NCI-H2107 (cell line): ENCODE data around the gene STAG3.

ENCODE experiments used
- DNase-seq: peaks from one replicate; lab custom pipeline; 2025; lab: John Stamatoyannopoulos, UW

Gene STAG3

GRCh38 chr7:100154651-100155491 lies 22.8 kb upstream of the STAG3 start:
- no peak for DNase-seq

GRCh38 chr7:100155553-100156317 lies 22.0 kb upstream of the STAG3 start:
- DNase-seq: no peak

- no peak for DNase-seq
These were observed 21.2 kb upstream of the STAG3 start for GRCh38 chr7:100156331-100157068.

GRCh38 chr7:100157069-100157333 lies 20.7 kb upstream of the STAG3 start:
- DNase-seq: no peak

GRCh38 chr7:100157334-100158228 lies 20.1 kb upstream of the STAG3 start:
- DNase-seq: no peak

- DNase-seq: peak; percentile 46
These were observed 19.3 kb upstream of the STAG3 start, which contains the start of gene TRAPPC14 for GRCh38 chr7:100158229-100159098. TRAPPC14 (minus strand) TSS chr7:100158723; CDS start chr7:100158499, 224 bp downstream.

GRCh38 chr7:100159099-100159623 lies 18.6 kb upstream of the STAG3 start:
- DNase-seq: no peak

GRCh38 chr7:100160067-100160466 lies 17.7 kb upstream of the STAG3 start:
- no peak for DNase-seq

- no peak for DNase-seq
These were observed 14.6 kb upstream of the STAG3 start for GRCh38 chr7:100163006-100163531.

GRCh38 chr7:100163871-100164270 lies 13.8 kb upstream of the STAG3 start:
- no peak for DNase-seq

- DNase-seq: no peak
These were observed 11.3 kb upstream of the STAG3 start for GRCh38 chr7:100166317-100166940.

- DNase-seq: no peak
These were observed 10.5 kb upstream of the STAG3 start for GRCh38 chr7:100166970-100167911.

- DNase-seq: no peak
These were observed 9.8 kb upstream of the STAG3 start for GRCh38 chr7:100167912-100168323.

- DNase-seq: no peak
These were observed 8.4 kb upstream of the STAG3 start for GRCh38 chr7:100169147-100169850.

GRCh38 chr7:100170101-100170897 lies 7.4 kb upstream of the STAG3 start:
- DNase-seq: no peak

GRCh38 chr7:100171087-100171681 lies 6.5 kb upstream of the STAG3 start:
- DNase-seq: no peak

GRCh38 chr7:100171840-100172239 lies 5.9 kb upstream of the STAG3 start:
- DNase-seq: no peak
